ENCODE data around the gene CCDC57.

CCDC57 gene

DNA sequence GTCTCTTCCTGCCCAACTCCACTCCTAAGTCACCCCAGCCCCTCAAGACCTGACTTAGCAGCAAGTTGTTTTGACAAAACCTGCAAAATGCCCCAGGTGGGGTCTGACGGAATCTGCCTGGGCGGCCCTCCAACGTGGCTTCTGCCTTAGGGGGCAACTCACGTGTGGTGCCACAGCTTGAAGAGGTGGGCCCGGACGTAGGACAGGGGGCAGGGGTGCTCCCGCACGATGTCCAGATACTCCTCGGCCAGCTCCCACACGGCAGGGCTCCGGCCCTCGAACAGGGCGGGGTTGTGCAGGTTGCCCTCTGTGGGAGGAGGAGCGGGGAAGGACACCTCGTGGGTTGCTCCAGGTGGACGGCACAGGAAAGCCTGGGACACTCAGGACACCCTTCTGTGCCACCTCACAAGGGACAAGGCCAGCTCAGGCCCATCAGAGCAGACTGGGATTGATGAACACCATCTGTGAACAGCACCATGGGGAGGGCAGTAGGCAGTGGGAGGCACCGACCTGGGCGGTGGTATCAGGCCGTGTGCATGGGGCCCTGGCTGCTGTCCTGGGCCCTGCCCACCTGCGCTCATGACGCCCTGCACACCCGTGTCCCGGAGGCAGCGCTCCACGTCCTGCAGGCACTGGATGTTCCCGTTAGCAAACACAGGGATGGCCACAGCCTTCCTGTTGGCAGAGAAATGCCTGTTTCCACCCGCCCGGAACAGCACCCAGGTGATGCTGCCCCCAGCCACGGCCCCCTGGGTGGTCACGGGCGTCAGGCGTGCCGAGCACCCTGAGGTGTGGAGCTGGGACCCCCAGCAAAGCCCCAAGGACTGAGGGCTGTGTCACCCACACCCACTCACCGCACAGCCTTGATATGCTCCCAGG, 151.4 kb downstream of the CCDC57 start:
- no peak for DNase-seq (ENCODE audit: low spot score)

DNA sequence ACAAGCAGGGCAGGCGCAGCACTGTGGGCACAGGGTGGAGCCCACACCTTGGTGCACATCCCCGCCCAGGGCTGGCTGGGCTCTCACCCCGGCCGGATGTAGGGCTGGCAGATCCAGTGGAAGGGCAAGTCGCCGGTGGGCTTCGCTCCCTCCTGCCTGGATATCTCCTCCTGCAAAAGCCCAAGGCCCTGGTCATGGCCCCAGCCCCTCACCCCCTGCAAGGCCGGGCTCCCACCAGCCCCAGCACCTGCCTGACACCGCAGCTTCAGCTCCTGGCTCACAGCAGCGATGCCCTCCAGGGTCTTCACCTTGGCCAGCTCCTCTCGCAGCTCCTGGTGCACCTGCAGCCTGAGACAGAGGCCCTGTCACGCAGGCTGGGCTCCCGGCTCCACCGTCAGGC, 152.0 kb downstream of the CCDC57 start:
- DNase-seq (ENCODE audit: low spot score) = no peak

DNA sequence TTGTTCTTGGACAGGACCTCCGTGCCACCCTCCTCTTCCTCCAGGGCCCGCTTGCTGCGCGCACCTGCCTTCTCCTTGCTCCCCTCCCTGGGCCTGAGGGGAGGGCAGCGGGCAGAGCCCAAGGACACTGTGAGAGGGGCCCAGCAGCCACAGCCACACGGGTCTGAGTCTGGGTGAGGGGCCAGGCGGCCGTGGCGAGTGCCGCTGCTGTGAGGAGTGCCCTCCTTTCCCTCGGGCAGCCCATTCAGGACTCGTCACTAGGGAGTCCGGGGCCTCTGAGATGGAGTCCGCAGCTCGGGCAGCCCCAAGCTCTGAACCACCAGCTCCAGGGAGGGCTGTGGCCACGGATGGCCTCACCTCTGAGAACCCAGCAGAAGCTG, 152.7 kb downstream of the CCDC57 start:
- no peak for DNase-seq (ENCODE audit: low spot score)

DNA sequence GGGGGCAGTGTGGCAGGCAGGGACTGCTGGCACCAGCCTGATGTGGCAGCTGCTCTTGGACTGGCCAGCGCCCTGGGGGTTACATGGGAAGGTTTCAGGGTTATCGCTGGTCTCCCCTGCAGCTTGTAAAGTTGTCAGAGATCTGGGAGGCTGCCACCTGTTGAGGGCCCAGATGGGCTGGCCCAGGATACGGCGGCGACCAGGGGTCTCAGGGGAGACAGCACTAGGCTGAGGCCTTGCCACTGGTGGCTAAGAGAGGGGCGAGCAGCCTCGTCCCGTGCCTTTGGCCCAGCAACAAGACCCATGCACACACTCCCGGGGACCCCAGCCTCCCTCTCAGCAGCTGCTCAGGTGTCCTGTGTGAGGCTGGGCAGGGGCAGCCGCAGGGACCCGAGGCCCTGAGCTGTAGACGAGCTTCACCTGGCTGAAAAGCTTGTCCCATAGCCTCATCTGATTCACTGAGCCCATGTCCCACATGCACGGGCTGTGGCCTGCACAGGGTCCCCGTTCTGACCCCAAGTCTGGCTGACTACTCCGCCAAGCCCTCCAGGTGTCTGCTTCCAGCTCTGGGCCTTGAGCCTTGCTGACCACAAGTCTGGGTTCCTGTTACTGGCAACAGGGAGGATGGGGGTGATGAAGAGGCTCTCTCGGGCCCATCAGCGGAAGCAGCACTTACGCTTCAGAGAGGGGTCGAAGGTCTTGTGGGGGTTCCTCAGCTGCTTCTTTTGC, 153.2 kb downstream of the CCDC57 start:
- DNase-seq (ENCODE audit: low spot score) = no peak

DNA sequence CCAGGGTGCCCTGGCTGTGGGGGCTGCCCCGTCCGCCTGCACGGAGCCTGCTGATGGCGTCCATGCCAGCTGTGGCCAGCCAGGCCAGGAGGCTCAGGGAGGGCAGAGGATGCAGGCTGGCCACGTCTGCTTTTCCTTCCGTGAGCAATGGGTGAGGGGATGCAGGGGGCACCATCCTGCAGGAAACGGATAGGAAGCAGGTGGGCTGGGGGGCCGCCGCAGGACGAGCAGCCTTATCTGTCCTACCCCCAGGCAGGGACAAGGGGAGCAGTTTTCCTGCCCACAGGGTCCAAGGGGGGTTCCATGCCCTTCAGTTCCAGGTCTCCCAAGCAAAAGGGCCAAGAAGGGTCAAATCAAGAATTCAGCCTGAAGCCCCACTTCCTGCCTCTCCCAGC, 153.8 kb downstream of the CCDC57 start:
- DNase-seq (ENCODE audit: low spot score) = no peak

DNA sequence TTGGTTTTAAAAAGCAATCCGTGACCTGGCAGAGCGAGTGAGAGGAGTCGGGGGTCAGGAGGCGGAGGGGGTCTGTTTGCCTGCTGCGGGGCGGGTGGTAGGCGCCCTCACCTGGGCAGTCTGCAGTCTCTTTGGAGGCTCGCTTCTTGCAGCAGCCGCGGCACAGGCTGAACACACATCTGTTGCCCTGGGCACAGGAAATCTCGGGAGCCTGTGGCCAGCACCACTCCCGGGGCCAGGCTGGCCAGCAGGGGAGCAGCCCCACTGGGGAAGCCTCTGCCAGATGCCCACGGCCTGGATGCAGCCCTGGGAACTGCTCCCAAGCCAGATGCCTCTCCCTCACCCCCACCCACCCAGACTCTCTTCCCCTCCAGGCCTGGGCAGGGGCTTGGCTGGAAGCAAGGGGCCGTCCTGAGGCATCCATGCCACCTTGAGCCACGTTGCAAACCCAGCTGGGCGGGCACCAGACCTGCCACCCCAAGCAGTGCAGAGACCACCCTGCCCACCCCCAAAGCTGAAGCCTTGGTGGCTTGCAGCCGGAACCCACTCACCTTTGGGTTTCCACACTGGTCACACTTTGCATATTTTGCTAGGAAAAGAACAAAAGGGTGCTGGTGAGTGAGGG, 154.3 kb downstream of the CCDC57 start:
- no peak for DNase-seq (ENCODE audit: low spot score)

DNA sequence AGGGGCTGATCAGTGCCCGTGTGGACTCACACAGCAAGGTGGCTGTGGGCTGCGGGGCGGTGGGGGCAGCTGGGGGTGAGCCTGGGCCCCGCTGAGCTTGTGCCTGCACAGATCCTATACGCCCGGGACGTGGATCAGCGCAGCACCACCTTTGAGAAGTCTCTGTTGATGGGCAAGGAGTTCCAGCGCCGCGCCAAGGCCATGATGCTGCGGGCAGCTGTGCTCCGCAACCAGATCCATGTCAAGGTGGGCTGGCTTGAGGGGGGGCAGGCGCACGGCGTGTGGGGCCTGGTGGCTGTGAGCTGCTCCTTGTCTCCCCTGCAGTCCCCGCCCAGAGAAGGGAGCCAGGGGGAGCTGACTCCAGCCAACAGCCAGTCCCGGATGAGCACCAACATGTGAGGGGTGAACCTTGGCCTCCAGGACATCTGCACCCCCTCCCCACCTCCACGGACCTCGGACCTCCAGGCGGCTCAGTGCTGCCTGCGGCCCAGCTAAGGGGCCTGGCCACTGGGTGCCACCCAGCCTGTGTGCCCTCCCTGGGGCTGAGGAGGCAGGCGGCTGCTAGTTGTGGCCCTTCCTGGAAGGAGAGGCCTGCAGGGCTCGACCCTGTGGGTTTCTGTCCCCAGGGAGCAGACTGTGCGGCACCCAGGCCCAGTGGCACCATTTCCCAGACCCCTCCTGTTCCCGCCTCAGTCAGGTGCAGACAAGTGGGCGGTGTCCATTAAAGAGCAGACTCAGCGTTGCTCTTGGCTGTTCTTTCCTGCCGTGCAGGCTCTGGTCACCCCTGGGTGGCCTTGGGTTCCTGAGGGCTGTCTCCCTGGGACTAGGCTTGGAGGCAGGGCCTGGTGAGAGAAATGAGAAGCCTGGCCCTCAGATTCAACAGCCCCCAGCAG, 155.7 kb downstream of the CCDC57 start:
- no peak for DNase-seq (ENCODE audit: low spot score)

DNA sequence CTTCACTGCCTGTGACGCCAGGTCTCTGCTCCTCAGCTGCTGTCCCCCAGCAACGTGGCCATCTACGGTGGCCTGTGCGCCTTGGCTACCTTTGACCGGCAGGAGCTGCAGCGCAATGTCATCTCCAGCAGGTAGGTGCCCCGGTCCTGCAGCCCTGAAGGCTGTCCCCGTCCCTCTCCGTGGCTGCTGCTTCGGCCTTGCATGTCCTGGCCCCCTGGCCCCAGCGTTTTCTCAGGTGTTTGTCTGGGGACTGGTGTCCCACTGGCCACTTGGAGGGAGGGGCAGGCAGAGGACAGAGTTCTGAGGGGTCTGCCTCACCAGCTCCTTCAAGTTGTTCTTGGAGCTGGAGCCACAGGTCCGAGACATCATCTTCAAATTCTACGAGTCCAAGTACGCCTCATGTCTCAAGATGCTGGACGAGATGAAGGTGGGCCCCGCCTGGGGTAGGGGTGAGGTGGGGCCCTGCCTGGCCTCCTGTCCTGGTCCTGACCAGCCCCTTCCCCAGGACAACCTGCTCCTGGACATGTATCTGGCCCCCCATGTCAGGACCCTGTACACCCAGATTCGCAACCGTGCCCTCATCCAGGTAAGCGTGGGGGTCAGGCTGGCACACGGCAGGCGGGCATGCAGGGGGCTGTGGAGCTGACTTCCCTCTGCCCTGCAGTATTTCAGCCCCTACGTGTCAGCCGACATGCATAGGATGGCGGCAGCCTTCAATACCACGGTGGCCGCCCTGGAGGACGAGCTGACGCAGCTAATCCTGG, 156.5 kb downstream of the CCDC57 start:
- no peak for DNase-seq (ENCODE audit: low spot score)

DNA sequence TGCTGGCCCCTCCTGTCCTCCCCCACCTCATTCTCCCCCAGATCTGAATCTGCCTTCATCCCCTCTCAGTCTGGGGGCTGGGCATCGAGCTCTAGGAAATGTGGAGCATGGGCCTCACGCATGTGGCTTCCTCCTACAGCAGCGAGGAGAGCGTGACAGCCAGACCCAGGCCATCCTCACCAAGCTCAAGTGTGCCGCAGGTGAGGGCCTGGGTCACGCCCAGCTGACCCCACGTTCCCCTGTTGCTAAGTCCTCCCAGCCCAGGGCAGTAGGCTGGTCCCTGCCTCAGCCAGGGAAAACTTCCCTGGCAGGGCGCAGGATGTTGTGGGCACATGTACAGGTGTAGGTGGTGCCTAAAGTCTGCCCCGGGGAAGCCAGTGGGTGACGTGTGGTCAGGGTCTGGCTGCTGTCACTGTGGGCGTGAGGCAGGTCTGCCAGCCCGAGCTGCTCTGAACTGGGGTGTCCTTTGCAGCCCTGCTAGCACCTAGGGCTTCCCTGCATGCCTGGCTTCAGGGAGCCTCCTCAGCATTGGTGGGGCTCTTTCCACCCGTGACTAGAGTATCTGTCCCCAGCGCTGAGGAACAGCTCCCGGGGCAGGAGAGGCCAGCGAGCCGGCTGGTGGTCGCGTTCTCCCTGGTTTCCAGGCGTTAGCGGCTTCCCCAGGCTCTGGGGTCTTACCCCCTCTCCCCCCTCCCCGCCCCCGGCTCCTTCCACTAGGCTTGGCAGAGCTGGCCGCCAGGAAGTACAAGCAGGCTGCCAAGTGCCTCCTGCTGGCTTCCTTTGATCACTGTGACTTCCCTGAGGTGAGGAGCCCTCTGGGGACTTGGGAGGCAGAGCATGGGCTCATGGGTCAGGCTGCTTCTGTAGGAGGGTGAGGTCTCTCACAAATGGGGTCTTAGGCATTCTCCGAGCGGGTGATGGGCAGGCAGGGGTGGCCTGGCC, 157.3 kb downstream of the CCDC57 start:
- peak; percentile 5 for DNase-seq (ENCODE audit: low spot score)

DNA sequence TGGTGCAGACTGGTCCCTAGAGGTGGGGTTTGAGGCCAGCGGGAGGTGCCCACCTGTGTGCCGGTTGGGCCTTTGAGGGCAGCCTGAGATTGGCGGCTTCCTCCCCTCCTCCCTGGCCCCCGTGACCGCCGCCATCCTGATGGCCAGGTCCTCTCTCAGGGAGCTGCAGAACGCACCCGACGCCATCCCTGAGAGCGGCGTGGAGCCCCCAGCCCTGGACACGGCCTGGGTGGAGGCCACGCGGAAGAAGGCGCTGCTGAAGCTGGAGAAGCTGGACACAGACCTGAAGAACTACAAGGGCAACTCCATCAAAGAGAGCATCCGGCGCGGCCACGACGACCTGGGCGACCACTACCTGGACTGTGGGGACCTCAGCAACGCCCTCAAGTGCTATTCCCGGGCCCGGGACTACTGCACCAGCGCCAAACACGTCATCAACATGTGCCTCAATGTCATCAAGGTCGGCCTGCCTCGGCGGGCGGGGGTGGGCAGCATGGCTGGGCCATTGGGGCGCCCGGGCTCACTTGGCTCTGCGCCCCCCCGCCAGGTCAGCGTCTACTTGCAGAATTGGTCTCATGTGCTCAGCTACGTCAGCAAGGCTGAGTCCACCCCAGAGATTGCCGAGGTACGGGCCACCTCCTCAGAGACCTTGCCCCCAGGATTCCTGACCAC, 158.2 kb downstream of the CCDC57 start:
- peak; percentile 6 for DNase-seq (ENCODE audit: low spot score)

DNA sequence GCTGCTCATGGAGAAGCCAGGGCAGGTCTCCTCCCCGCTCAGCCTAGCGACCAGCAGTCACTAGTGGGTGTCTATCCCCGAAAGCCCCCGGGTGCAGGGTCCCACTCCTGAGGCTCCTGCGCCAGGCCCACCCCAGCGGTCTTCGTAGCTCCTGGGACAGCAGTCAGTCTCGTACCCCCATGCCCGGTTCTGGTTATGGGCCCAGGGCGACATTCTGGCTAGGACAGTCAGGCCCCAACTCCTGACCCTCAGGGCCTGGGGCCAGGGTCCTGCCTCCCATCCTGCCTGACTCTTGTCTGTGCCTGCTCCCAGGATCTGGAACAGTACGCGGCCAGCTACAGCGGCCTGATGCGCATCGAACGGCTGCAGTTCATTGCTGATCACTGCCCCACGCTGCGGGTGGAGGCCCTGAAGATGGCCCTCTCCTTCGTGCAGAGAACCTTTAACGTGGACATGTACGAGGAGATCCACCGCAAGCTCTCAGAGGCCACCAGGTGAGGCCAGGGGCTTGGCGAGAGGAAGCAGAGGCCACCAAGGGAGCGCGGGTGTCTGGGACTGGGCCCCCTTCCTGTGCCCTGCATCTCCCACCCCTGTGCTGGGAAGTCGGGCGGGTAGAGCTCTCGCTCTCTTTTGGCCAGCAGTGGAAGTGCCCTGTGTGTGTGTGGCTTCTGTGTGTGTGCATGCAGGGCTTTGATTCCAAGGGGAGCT, 158.9 kb downstream of the CCDC57 start:
- DNase-seq (ENCODE audit: low spot score) = no peak

DNA sequence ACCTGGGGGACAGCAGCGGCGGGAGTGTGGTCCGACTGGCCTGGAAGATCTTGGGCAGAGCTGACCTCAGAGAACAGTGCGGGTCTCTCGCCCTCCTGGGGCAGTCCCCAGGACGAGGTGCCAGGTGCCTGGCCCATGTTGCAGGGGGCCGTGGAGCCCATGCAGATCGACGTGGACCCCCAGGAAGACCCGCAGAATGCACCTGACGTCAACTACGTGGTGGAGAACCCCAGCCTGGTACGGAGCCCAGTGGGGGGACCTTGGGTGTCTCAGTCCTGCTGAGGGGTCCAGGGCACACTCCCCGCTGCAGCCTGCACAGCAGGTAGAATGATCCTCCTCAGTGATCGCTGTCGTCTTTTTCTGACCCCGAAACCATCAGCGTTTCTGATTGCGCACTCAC, 159.5 kb downstream of the CCDC57 start:
- no peak for DNase-seq (ENCODE audit: low spot score)

DNA sequence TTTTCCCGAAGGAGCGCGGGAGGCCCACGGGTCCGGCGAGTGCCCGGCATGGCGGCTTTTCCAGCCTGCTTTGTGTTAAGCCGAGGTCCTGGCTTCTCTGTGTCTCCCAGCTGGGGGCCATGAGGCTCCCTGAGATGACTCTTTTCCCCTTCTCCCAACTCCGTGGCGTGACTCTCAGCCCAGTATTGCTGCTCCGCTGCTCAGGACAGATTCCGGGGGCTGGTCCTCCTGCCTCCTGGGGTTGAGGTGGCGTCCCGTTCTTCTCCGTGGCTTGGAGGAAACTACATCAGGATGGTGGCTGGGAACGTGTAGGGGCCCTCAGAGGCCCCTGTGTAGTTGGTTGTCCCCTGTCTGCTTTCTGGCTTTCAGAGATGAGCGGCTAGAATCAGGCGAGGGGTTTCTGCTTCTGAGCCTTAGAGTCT, 160.0 kb downstream of the CCDC57 start:
- no peak for DNase-seq (ENCODE audit: low spot score)

DNA sequence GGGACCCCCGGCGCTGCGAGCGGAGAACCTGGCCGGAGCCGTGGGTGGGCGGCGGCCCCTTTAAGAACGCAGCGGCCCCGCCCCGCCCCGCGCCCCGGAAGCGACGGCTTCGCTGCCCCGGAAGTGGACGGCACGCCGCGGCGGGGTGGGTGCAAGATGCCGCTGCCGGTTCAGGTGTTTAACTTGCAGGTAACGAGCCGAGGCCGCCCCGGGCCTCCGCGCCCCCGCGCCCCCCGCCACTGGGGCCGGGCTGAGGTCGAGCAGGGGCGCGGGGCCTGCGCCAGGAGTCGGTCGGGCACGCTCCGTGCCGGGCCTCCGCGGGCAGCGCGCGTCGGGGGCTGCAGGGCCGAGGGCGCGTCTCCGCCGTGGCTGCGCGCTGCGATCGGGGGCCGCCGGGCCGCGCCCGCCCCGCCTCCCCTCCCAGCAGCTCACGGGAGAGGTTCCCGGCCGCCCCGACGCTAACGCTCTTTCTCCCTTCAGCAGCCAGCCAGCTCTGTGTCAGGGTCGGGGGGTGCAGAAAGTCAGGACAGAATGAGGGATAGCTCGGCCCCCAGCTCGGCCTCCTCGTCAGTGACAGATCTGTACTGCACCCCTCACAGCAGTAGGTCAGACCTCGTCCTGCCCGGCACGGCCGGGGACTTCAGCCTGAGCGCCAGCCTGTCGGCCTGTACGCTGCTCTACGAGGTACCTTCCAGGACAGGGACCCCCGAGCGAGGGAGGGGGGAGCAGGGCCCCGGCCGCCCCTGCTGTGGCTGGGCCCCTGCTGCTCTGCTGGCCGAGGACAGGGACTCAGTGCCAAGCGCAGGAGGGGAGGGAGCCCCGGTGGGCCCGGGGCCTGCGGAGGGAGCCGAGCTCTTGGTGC, 160.6 kb downstream of the CCDC57 start, which contains the start of the genes GPS1 and RFNG:
Gene GPS1, plus strand, starts transcription at position 123 of the 862 bp plus-strand sequence. Its CDS starts 34 bp downstream, at position 157.
Gene RFNG, minus strand, starts transcription at position 36 of the 862 bp plus-strand sequence. CDS start 45 bp downstream, outside the sequence.
- peak; percentile 96 for DNase-seq (ENCODE audit: low spot score)

Data from iPS-NIHi11 (cell line).